GM19455 (cell line): ENCODE results near the gene FIBCD1.
"Not testable (repeated sequence)": the region's sequence is repeated elsewhere in the genome, so short reads cannot be mapped to it uniquely, and the experiment has no call there.

Source experiments
- ATAC-seq: cut with Tn5 transposase; IDR thresholded peaks from one replicate; pipeline ENCODE4 v1.9.1; 2021; ENCODE audit not compliant: unreplicated experiment

FIBCD1 gene

GRCh38 chr9:130910670-130911069, 28.4 kb downstream of the FIBCD1 start:
- ATAC-seq: not testable (repeated sequence)

GRCh38 chr9:130910041-130910440, 29.0 kb downstream of the FIBCD1 start:
- ATAC-seq: not testable (repeated sequence)

GRCh38 chr9:130908878-130909355, 30.1 kb downstream of the FIBCD1 start:
- ATAC-seq: no peak

GRCh38 chr9:130908146-130908877, 30.7 kb downstream of the FIBCD1 start:
- ATAC-seq: no peak

GRCh38 chr9:130906735-130907416, 32.2 kb downstream of the FIBCD1 start:
- ATAC-seq: no peak

GRCh38 chr9:130905902-130906734, 32.9 kb downstream of the FIBCD1 start:
- no peak for ATAC-seq

- ATAC-seq: no peak
Observed at GRCh38 chr9:130905125-130905901, 33.7 kb downstream of the FIBCD1 start.

GRCh38 chr9:130904070-130905044, 34.7 kb downstream of the FIBCD1 start:
- no peak for ATAC-seq

- ATAC-seq: no peak
Observed at GRCh38 chr9:130903194-130904069, 35.6 kb downstream of the FIBCD1 start.

GRCh38 chr9:130902204-130903185, 36.6 kb downstream of the FIBCD1 start:
- ATAC-seq: no peak

GRCh38 chr9:130901498-130902203, 37.4 kb downstream of the FIBCD1 start:
- no peak for ATAC-seq

GRCh38 chr9:130900701-130901497, 38.1 kb downstream of the FIBCD1 start:
- no peak for ATAC-seq

- ATAC-seq: no peak
Observed at GRCh38 chr9:130899051-130899748, 39.8 kb downstream of the FIBCD1 start.

- ATAC-seq: no peak
Observed at GRCh38 chr9:130898552-130898852, 40.5 kb downstream of the FIBCD1 start.

- no peak for ATAC-seq
Observed at GRCh38 chr9:130897848-130898551, 41.0 kb downstream of the FIBCD1 start.
